HG03064 (cell line): ENCODE measurements around the gene SPATS2L.

ENCODE experiments used
- ATAC-seq: cut with Tn5 transposase; IDR thresholded peaks from one replicate; pipeline ENCODE4 v1.9.1; 2021; ENCODE audit warnings: low read depth; ENCODE audit not compliant: unreplicated experiment

SPATS2L gene

DNA sequence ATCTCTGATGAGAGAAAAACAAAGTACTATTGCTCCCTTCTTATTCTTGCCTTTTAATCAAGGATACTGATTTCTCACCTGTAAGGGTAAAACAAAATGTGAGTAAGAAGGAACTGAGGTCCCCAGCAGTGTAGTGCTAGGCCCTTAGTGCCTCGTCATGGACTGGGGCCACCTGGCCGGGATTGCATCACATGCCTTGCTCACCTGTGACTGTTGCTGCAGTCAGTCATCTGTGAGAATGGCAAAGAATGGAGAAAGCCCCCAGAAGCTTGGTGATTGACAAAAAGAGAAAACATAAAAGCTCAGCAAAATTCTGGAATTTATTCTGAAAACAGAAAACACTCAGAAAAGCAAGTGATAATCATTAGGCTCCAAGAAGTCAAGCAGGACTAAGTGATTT lies 63.4 kb downstream of the SPATS2L start:
- no peak for ATAC-seq

DNA sequence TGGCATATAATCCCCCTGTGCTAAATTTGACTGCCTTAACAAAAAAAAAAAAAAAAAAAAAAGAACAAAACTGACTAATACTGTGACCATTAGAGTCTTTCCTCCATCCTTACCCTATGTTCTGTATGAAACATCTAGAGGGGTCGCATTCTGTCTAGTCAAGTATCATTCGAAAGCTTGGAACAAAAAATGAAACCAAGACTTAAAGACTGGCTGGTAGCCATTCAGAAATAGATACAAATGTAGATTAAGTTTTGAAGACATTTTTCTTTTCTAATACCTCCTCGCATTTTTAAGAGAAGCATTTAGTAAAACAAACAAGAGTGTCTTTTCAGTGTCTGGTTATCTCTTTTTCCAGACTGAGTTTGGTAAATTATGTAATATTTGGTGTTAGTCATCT lies 66.7 kb downstream of the SPATS2L start:
- ATAC-seq, result no peak

DNA sequence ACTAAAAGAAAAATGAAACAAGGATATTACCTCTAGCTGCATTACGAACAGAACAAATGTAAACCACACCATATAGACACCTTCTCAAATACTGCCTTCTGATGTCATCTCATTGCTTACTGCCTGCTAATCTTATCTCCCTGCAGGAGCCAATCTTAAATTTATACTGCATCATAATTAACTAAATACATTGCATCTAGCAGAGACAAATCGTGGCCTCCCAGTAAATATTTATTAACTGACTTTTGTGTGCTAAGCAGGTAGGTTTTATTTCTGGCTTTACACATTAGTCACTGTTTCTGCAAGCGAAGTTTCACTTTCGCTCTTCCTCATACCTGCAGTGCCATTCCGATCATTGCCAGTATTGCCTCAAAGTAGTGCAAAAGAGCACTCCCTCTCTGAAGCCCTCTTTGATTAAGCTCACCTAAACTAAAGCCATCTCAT lies 67.5 kb downstream of the SPATS2L start:
- ATAC-seq, result peak; percentile 85

DNA sequence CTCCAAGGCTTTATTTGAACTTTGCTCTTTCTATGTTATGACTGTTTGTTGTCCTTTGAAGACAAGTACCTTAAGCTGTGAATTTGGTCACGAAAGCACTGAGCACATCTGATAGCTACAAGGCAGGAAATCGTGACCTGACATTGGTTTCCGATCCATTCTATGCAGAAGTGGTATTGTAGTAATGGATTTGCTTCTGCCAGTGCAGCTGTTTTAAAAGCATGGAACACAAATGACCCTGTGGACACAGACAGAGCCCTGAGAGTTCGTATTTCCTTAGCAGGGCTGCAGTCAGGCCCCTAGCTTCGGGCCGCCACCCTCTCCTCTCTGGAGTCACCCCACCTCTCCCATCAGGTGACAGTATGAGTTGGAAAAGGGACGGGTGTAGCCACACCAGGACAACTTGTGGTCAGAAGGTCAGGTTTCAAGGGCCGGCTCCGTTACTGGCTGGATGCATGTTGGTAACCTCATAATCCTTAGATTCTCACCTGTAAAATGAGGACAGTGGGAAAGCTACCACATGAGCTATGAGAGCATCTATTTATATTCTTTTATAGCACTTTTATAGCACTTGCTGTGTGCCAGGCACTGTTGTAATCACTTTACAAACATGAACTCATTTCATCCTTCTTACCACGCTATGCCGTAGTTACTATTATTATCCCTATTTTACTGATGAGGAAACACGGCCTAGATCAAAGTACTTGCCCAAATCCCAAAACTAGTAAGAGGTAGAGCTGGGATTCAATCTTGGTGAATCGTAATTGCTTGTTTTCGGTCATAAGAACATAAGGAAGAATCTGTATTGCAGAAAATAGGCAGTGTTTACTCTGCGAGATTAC lies 70.2 kb downstream of the SPATS2L start:
- peak; percentile 33 for ATAC-seq

DNA sequence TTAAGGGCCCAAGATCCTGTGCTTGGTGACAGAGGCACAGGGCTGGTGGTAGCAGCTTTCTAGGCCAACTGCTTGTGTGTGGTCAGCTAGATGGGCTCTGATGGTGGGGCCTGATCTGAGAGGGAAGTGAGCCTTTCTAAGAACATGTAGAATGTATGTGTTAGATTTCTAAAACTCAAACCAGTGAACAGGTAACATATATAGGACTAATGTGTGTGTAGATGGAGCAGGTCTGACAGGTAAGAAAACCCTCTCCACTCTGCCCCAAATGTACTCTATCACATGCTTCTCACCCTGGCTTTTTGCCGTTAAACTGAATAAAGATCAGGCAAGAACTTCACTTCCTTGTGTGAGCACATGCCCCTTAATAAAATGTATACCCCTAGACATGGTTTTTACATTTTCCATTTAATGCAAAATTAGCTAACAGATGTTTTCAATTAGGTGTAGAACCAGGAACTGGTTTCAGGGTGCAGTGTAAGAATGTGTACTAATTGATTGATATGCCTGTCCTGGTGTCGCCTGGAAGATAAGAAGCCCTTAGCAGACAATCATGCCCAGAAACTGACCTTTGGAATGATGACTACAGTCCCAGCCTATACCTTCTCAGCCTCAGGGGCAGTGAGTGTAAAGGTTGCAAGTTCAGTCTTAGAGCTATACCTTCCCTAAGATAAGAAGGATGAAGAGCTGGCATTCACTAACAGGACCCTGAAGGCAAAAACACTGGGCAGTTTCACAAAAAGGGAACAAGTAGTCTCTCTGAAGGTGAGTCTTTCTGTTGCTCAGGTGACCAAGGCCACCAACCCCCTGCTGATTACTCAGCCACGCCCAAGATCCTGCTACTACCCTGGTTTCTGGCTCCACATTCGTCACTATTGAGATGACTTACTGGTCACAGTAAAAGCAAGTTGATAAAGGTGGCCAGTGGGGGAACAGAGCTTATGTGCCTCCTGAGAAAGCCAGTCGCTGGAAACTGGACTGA lies 71.2 kb downstream of the SPATS2L start:
- ATAC-seq, result no peak

DNA sequence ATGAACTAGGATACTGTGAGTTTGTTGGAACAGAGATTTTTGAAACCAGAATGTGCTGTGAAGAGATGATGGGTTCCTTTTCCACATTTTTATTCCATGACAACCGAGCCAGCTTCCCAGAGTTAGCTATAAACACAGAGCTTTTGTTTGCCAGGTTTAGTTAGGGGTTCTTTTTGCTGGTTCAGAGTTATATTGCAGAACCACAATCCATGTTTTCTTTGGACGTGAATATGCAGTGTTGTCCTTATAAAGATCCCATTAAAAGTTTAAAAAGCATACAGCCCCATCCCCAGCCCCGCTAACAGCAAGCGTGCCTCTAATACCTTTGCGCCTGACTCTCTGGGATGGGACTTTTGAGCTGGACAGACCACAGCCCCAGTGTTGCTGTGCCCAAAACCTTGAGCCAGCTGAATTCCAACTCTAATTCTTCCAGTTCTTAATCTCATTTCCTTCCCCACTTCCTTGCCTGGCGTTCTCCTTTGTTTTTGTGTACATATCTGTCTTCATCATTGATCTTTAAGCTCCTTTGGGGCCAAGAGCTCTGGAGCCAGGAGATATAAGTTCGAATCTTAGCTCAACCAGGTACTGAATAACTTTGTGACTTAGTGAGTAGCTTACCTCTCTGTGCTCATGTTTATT lies 72.3 kb downstream of the SPATS2L start:
- no peak for ATAC-seq

DNA sequence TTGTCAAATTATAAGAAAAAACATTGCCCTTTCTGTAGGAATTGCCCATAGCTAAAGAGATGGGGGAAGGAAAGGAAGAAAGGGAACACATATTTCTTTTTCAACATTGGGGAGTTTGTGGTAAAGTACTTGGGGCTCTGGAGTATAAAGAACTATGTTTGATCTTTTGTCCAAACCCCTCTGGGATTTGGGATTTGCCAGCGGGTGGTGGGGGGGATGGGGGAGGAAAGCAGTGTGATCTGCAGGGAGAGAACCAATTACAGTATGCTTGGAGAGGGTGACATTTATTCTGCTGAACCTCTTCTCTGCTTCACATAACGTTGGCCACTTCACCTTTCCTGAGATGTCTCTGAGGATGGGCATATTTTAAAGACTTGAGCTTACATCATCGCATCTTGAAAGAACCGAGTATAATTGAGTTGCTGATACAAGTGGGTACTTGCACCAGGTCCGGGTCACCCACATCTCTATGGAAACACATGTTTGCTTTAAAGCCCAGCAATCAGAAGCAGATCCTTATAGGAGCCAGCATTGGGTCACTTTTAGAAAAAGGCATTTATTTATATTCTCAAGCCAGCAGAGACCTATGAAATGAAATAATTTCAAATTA lies 73.1 kb downstream of the SPATS2L start:
- no peak for ATAC-seq

DNA sequence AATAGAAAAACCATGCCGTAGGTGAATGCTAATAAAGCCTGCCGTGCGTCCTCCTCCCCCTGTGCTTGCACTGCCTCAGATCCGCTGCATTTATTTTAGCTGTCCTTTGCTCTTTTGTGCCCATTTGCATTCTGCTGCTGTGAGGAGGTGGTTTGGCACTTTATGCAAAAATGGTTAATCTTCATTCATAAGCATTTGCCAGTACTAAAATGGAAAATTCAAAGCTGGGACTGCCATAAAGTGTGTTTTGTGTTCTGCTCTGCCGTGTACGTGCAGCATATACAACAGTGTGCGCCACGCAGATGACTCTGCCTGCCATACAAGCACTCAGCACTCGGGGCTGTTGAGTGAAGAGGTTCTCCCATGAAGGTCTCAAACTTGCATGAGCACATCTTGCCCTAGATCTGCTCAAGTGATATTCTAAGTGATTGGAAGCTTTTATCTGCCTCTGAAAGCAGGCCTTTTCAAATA lies 73.6 kb downstream of the SPATS2L start:
- no peak for ATAC-seq

DNA sequence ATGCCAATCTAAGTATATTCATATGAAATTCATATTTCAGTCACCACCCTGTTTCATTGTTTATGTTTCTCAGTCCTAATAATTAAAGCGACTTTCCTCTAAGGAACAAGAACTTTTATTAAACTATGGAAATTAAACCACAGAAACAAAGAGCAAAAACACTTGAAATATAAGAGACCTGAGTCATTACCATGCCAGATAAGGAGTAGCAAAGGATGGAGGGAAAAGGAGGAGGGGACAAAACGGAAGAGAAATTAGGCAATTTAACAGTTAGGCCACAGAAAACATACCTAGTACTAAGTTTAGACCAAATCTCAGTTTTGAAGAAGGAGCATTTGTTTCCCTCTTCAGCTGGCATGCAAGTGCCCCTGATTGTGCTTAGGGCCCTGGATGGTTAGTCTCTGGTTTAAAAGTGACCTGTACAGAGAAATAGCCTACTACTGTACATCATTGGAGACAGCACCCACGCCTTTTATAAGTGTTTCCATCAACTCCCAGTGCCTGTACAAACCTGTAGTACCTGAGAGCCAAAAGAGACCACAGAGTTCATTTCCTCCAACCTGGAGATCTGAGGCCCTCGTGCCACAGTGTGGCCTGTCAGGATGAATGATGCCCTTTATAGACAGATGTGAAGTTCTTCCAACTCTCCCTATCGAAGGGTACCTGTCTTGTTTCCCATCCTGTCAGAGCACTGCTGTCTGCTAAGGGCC lies 74.5 kb downstream of the SPATS2L start:
- ATAC-seq, result no peak

DNA sequence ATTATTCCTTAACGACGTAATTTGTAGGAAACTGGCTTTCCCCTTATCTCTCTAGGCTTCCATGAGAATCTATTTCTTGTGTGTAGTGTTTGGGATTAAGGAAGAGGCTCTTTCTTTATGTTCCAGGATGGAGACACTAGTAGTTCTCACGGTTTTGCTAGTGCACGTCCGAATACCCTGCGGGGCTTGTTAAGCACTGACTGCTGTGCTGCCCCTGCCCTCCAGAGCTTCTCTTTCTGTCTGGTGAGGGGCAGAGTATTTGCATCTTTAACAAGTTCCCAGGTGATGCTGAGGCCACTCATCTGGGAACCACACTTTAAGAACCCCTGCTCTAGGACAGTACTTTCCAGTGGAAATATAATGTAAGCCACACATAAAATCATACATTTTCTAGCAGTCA lies 76.4 kb downstream of the SPATS2L start:
- ATAC-seq, result no peak

DNA sequence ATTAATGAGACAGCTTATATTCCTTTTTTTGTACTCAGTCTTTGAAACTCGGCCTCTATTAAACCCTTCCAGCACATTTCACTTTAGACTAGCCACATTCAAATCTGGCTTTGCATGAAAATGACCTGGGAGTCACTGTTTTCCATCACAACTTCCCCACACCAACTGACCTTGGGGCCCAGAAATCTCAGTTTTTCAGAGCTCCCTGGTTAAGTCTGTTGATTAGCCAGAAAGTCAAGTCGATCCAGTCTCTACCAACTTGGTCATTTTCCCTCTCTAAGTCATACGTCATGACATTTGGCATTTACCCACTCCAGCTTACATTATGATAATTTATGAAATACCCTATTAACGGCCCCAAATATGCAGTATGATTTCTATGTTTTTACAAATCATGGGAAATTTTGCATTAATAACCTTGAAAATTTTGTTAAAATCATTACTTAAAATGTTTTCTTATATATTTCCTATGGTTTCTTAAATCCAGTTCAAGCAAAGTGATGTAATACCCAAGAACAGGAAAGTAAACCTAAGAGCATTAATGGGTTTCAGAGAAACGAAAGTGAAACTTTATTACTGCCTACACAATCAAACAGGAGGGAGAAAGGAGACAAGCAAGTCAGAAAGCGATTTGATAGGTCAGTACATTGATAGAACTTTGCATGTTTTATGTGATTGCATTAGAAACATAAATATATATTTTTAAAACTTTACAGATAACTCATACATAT lies 77.1 kb downstream of the SPATS2L start:
- ATAC-seq, result no peak

DNA sequence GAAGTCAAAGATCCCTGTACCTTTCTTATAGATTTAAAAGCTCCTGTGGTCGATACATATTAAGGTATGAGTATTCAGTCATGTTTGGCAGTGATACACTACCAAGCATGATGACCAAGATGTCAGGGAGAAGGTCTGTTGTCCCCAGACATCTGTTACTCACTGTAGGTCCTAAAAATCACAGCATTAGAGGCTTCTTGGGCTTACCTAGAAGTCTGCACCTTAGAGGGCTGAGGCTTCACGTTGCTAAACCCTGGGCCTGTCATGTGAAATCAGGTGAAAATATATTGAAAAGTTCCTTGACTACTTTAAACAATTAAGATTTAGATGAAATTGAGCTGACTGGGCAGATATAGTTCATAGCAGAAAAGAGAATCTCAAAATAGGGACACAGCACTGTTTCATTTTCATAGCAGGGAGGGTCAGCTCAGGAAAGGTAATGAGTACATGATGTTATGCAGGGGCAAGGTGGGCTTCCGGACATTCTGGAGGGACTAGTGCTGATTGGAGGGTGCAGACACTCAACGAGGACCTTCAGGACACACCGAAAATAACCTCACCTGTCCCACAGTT lies 78.7 kb downstream of the SPATS2L start:
- no peak for ATAC-seq

DNA sequence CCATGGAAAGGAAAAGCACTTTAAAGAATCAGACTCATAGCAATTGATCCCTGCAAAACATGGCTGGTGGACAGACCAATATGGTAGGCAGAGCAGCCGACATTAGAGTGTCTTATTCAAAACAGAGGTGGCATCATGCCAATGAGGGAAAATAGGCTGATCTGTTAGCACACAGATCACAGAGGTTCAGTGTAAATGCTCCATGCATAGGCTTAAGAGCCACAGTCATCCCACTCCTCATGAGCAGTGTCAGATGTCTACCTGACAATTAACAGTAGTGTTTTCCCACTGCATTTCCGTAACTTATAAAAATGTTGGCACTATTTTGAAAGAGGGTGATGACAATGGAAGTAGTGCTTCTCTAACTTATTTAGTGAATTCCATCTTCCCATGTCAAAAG lies 86.7 kb downstream of the SPATS2L start:
- no peak for ATAC-seq

DNA sequence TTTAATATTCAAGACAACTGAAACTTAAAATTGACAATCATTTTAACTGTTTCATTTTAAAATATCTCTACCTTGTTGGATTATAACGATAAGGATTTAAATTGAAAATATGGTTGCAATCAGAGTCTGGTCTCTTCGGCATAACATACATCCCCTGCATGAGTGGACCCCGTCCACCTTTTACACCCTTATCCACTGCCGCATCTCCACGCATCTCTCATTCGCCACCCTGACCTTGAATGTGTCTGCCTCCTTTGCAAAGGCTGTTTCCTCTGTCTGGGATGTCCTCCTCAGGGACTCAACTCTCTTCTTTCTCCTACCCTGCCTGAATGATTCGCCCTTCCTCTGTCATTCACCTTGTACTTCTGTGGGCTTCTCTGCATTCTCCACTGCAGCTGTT lies 87.6 kb downstream of the SPATS2L start:
- ATAC-seq, result no peak

DNA sequence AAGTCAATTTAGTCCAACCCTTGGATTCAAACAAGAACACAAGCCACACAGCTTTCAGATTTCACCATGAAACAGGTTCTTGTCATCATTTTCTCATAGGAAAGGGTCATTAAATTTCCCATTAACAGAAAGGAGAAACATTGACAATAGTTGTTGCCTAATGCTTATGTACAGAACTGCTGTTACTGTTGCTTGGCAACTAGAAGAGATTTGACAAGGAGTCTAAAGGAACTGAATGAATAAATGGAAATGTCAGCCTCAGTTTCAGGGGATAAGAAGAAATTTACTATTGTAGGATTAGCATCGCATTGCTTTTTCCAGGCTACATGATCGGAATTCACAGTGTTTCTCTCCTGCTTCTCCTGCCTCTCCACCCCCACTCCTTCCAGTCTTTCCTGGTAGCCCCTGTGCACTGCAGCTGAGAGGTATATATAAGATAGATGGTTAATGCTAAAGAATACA lies 90.3 kb downstream of the SPATS2L start:
- no peak for ATAC-seq

DNA sequence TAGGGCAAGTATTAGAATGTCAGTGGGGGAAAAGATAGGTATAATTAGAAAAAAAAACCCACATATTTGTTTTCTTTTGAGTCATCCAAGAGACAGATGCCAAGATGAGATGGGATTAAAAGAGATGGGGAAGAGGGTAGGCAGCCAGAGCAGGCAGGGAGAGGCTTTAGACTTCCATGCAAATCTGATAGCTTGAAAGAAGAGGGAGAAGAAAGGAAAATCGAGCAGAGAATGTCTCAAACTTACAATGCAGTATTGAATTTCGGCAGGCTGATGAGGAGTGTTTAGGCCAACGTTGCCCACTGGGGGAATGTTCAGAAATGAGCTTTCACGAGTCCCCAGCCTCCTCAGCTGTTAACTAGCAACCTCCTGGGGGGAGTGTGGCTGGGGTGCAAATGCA lies 91.3 kb downstream of the SPATS2L start:
- ATAC-seq, result no peak

DNA sequence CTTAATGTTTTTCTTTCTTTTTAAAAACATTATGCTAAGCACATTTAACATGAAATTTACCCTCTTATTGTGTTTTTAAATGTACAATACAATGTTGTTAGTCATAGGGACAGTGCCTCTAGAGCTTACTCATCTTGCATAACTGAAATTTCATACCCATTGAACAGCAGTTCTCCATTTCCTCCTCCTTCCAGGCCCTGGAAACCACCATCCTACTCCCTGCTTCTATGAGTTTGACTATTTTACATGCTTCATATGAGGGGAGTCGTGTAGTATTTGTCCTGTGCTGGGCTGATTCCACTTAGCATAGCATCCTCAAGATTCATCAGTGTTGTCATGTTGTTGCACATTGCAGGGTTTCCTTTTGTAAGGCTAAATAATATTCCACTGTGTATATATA lies 92.6 kb downstream of the SPATS2L start:
- no peak for ATAC-seq

DNA sequence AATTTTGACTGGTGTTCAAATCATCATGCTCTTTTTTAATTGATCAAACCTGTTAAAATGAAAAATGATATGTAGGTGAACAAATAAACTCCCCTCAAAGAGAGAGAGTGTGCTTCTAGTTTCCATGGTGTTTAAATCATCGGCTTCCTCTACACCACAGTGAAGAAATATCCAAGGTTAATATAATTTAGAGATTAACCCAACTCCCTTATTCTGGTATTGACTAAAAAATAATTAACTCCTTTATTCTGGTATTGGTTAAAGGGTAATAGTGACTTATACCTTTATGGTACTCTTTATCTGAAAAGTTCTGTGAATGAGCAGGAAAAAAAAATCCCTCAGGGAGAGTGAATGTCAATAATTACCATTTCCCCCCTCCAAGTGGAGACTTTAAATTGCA lies 93.1 kb downstream of the SPATS2L start:
- ATAC-seq, result no peak

DNA sequence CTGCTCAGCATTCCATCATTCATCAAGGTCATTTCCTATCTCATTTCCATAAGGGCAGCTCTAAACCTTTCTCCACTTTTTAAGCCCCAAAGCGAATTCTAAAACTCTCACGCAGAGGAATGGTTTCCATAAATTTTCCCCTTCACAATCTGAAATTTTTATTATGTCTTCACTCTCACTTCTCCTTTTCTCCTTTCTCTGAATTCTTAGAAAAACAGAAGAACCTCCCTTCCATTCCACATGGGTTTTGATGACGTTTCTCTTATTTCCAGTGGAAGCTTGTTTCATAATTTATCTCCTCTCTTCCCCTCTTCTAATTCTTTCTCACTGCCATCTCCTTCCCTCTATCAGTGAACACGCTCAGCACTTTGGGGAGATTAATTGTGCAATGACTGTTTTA lies 97.3 kb downstream of the SPATS2L start:
- ATAC-seq, result no peak
